ENCODE data around the gene ZNF274. TPM values are rescaled to one million over a fixed set of nuclear protein-coding genes. Genes with fewer than 3 reads are reported as not detected.
"Not testable (repeated sequence)": the region's sequence is repeated elsewhere in the genome, so short reads cannot be mapped to it uniquely, and the experiment has no call there.

Gene ZNF274
- total RNA-seq, 1 donor from 2014 or later = 11.0 TPM

GRCh38 chr19:58229255-58229639 lies 46.4 kb downstream of the ZNF274 start:
- H3K9ac ChIP-seq (ENCODE audit: low read depth in 1 of 3, low read length in 3 of 3) = peak overlapping the region in 1 of 3 donors; percentile 80
- peaks cover 12 to 31% (median 25%) of the 10 kb centered on the region in 3 donors for H3K9me3 ChIP-seq (ENCODE audit: control insufficient read depth in 3 of 3, low read length in 3 of 3)
- no peak overlapping the region for H3K27ac ChIP-seq (ENCODE audit: low read depth, low read length)
- H3K36me3 ChIP-seq (ENCODE audit: control insufficient read depth in 3 of 3, insufficient read depth in 3 of 3, low read length in 3 of 3) = peaks cover 33 to 43% (median 39%) of the 10 kb centered on the region in 3 donors
- peak overlapping the region; percentile 80 to 89 (median 81) for H3K4me3 ChIP-seq (ENCODE audit: low read length in 3 of 3)
- no peaks in the 10 kb centered on the region for H3K27me3 ChIP-seq (ENCODE audit: control insufficient read depth in 3 of 3, insufficient read depth in 3 of 3, low read length in 3 of 3)
- H3K4me1 ChIP-seq (ENCODE audit: control insufficient read depth in 3 of 3, insufficient read depth in 3 of 3, low read length in 3 of 3) = peaks cover 8 to 17% (median 9%) of the 10 kb centered on the region in 3 donors

DNA sequence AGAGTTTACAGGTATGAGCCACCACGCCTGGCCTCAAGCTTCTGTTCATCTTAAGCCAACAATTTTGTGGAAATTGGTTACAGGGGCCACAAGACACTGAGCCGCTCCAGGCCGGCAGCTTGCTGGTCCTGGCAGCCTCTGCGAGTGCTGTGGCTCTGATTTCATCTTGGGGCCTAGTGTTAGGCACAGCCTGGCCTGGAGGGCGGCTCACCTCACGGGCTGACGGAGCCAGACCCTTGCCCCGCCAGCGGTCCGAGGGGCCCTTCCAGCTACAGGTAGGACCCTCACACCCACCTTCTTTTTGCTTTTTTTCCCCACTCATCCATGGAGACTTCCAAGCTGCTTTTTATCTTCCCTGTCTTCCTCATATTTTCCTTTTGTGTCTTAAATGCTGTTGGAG lies 54.5 kb downstream of the ZNF274 start:
- no peaks in the 10 kb centered on the region for H3K27me3 ChIP-seq (ENCODE audit: control insufficient read depth in 3 of 3, insufficient read depth in 3 of 3, low read length in 3 of 3)
- H3K9ac ChIP-seq (ENCODE audit: low read depth in 1 of 3, low read length in 3 of 3) = no peak overlapping the region
- H3K4me1 ChIP-seq (ENCODE audit: control insufficient read depth in 3 of 3, insufficient read depth in 3 of 3, low read length in 3 of 3) = no peaks in the 10 kb centered on the region
- H3K36me3 ChIP-seq (ENCODE audit: control insufficient read depth in 3 of 3, insufficient read depth in 3 of 3, low read length in 3 of 3) = peaks cover 41 to 59% (median 48%) of the 10 kb centered on the region in 3 donors
- H3K4me3 ChIP-seq (ENCODE audit: low read length in 3 of 3) = no peak overlapping the region
- H3K27ac ChIP-seq (ENCODE audit: low read depth, low read length) = no peak overlapping the region
- peaks cover 27 to 36% (median 32%) of the 10 kb centered on the region in 3 donors for H3K9me3 ChIP-seq (ENCODE audit: control insufficient read depth in 3 of 3, low read length in 3 of 3)

GRCh38 chr19:58243351-58243750 lies 60.5 kb downstream of the ZNF274 start:
- Histone ChIP-seq H3K27me3 (ENCODE audit: control insufficient read depth in 3 of 3, insufficient read depth in 3 of 3, low read length in 3 of 3) (no peaks in the 10 kb centered on the region), H3K9me3 (ENCODE audit: control insufficient read depth in 3 of 3, low read length in 3 of 3) (peaks cover 28 to 55% (median 44%) of the 10 kb centered on the region in 3 donors), H3K4me3 (ENCODE audit: low read length in 3 of 3) (peak overlapping the region in 2 of 3 donors; percentile 20 to 49), H3K36me3 (ENCODE audit: control insufficient read depth in 3 of 3, insufficient read depth in 3 of 3, low read length in 3 of 3) (peaks cover 63 to 68% (median 64%) of the 10 kb centered on the region in 3 donors), H3K27ac (ENCODE audit: low read depth, low read length) (no peak overlapping the region), H3K9ac (ENCODE audit: low read depth in 1 of 3, low read length in 3 of 3) (no peak overlapping the region), H3K4me1 (ENCODE audit: control insufficient read depth in 3 of 3, insufficient read depth in 3 of 3, low read length in 3 of 3) (no peaks in the 10 kb centered on the region)

DNA sequence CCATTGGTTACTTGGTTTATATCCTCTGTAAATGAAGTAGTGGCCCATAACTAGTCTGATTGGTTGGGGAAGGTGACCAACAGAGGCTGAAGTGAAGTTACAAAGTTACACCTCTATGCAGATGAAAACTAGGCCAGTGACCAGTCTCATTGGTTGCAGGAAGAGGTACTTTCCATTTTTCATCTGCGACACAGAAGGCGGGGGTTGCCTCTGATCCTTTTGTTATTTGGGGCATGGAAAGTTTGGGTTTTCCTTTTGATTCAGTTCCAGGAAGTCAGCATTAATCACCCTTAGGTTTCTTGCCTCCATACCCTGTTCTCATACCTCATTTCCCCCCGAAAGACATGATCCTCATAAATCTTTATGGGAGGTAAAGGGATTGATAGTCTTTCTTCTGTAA lies 66.0 kb downstream of the ZNF274 start:
- Histone ChIP-seq H3K9me3 (ENCODE audit: control insufficient read depth in 3 of 3, low read length in 3 of 3) (peaks cover 16 to 63% (median 38%) of the 10 kb centered on the region in 3 donors), H3K27ac (ENCODE audit: low read depth, low read length) (no peak overlapping the region), H3K36me3 (ENCODE audit: control insufficient read depth in 3 of 3, insufficient read depth in 3 of 3, low read length in 3 of 3) (peaks cover 64 to 80% (median 68%) of the 10 kb centered on the region in 3 donors), H3K4me1 (ENCODE audit: control insufficient read depth in 3 of 3, insufficient read depth in 3 of 3, low read length in 3 of 3) (no peaks in the 10 kb centered on the region), H3K27me3 (ENCODE audit: control insufficient read depth in 3 of 3, insufficient read depth in 3 of 3, low read length in 3 of 3) (no peaks in the 10 kb centered on the region), H3K9ac (ENCODE audit: low read depth in 1 of 3, low read length in 3 of 3) (no peak overlapping the region), H3K4me3 (ENCODE audit: low read length in 3 of 3) (peak overlapping the region; percentile 14 to 44 (median 21))

DNA sequence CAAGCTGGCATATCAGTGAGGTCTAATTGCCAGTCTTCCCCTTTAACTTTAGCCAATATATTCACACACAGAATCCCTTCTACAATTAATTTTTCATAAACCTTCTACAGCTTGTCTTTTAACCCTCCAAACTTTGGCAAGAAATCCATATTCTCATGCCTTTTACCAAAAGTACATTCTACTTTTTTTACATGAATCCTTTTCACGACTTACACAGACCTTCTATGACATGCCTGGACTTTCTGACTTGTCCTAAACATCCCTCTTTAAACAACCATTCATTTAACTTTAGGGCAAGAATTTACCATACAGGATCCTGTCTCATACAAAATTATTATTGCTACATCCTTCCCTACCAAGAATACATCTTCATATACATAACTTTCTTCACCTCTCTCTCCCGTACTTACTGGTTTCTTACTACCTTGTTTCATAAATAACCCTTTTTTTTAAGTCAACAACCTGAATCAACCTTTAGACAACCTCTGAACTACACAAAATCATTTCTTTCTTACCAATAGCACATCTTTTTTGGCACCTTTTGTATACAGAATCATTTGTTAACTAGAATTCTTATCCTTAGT lies 69.3 kb downstream of the ZNF274 start:
- peak overlapping the region in 1 of 3 donors; percentile 24 for H3K4me3 ChIP-seq (ENCODE audit: low read length in 3 of 3)
- H3K9me3 ChIP-seq (ENCODE audit: control insufficient read depth in 3 of 3, low read length in 3 of 3) = peaks cover 22 to 61% (median 33%) of the 10 kb centered on the region in 3 donors
- H3K36me3 ChIP-seq (ENCODE audit: control insufficient read depth in 3 of 3, insufficient read depth in 3 of 3, low read length in 3 of 3) = peaks cover 51 to 74% (median 56%) of the 10 kb centered on the region in 3 donors
- no peak overlapping the region for H3K9ac ChIP-seq (ENCODE audit: low read depth in 1 of 3, low read length in 3 of 3)
- H3K27me3 ChIP-seq (ENCODE audit: control insufficient read depth in 3 of 3, insufficient read depth in 3 of 3, low read length in 3 of 3) = no peaks in the 10 kb centered on the region
- no peak overlapping the region for H3K27ac ChIP-seq (ENCODE audit: low read depth, low read length)
- no peaks in the 10 kb centered on the region for H3K4me1 ChIP-seq (ENCODE audit: control insufficient read depth in 3 of 3, insufficient read depth in 3 of 3, low read length in 3 of 3)

GRCh38 chr19:58258259-58258658 lies 75.4 kb downstream of the ZNF274 start:
- H3K4me3 ChIP-seq (ENCODE audit: low read length in 3 of 3) = peak overlapping the region; percentile 17 to 60 (median 59)
- H3K27ac ChIP-seq (ENCODE audit: low read depth, low read length); H3K27me3 ChIP-seq (ENCODE audit: control insufficient read depth in 3 of 3, insufficient read depth in 3 of 3, low read length in 3 of 3); H3K4me1 ChIP-seq (ENCODE audit: control insufficient read depth in 3 of 3, insufficient read depth in 3 of 3, low read length in 3 of 3); H3K9ac ChIP-seq (ENCODE audit: low read depth in 1 of 3, low read length in 3 of 3): not testable (repeated sequence)
- peaks cover 59 to 74% (median 67%) of the 10 kb centered on the region in 3 donors for H3K9me3 ChIP-seq (ENCODE audit: control insufficient read depth in 3 of 3, low read length in 3 of 3)
- H3K36me3 ChIP-seq (ENCODE audit: control insufficient read depth in 3 of 3, insufficient read depth in 3 of 3, low read length in 3 of 3) = peaks cover 66 to 78% (median 72%) of the 10 kb centered on the region in 3 donors

GRCh38 chr19:58261600-58261967 lies 78.7 kb downstream of the ZNF274 start:
- H3K4me3 ChIP-seq (ENCODE audit: low read length in 3 of 3) = peak overlapping the region; percentile 0 to 60 (median 42)
- H3K27me3 ChIP-seq (ENCODE audit: control insufficient read depth in 3 of 3, insufficient read depth in 3 of 3, low read length in 3 of 3) = no peaks in the 10 kb centered on the region
- no peak overlapping the region for H3K27ac ChIP-seq (ENCODE audit: low read depth, low read length)
- no peaks in the 10 kb centered on the region for H3K4me1 ChIP-seq (ENCODE audit: control insufficient read depth in 3 of 3, insufficient read depth in 3 of 3, low read length in 3 of 3)
- H3K9me3 ChIP-seq (ENCODE audit: control insufficient read depth in 3 of 3, low read length in 3 of 3) = peaks cover 66 to 71% (median 70%) of the 10 kb centered on the region in 3 donors
- no peak overlapping the region for H3K9ac ChIP-seq (ENCODE audit: low read depth in 1 of 3, low read length in 3 of 3)
- peaks cover 65 to 74% (median 66%) of the 10 kb centered on the region in 3 donors for H3K36me3 ChIP-seq (ENCODE audit: control insufficient read depth in 3 of 3, insufficient read depth in 3 of 3, low read length in 3 of 3)

DNA sequence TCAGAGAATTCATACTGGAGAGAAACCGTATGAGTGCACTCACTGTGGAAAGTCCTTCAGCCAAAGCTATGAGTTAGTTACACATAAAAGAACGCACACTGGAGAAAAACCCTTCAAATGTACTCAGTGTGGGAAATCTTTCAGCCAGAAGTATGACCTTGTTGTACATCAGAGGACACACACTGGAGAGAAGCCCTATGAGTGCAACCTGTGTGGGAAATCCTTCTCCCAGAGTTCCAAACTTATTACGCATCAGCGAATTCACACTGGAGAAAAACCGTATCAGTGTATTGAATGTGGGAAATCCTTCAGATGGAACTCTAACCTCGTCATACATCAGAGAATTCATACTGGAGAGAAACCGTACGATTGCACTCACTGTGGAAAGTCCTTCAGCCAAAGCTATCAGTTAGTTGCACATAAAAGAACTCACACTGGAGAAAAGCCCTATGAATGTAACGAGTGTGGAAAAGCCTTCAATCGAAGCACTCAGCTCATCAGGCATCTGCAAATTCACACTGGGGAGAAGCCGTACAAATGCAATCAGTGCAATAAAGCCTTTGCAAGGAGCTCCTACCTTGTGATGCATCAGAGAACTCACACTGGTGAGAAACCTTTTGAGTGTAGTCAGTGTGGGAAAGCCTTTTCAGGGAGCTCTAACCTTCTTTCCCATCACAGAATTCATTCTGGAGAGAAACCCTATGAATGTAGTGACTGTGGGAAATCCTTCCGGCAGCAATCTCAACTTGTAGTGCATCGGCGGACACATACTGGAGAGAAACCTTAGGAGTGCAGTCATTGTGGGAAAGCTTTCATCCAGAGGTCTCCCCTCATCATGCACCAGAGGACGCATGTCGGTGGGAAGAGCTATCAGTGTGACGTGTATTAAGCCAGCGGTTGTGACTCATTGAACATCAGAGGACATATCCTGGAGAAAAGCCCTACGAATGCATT lies 79.4 kb downstream of the ZNF274 start:
- Histone ChIP-seq H3K9me3 (ENCODE audit: control insufficient read depth in 3 of 3, low read length in 3 of 3) (peaks cover 66 to 75% (median 73%) of the 10 kb centered on the region in 3 donors), H3K4me3 (ENCODE audit: low read length in 3 of 3) (peak overlapping the region; percentile 42 to 60 (median 58)), H3K27ac (ENCODE audit: low read depth, low read length) (no peak overlapping the region), H3K9ac (ENCODE audit: low read depth in 1 of 3, low read length in 3 of 3) (no peak overlapping the region), H3K36me3 (ENCODE audit: control insufficient read depth in 3 of 3, insufficient read depth in 3 of 3, low read length in 3 of 3) (peaks cover 62 to 75% (median 64%) of the 10 kb centered on the region in 3 donors), H3K27me3 (ENCODE audit: control insufficient read depth in 3 of 3, insufficient read depth in 3 of 3, low read length in 3 of 3) (no peaks in the 10 kb centered on the region), H3K4me1 (ENCODE audit: control insufficient read depth in 3 of 3, insufficient read depth in 3 of 3, low read length in 3 of 3) (no peaks in the 10 kb centered on the region)

GRCh38 chr19:58262922-58263296 lies 80.0 kb downstream of the ZNF274 start:
- peaks cover 55 to 69% (median 57%) of the 10 kb centered on the region in 3 donors for H3K36me3 ChIP-seq (ENCODE audit: control insufficient read depth in 3 of 3, insufficient read depth in 3 of 3, low read length in 3 of 3)
- no peak overlapping the region for H3K9ac ChIP-seq (ENCODE audit: low read depth in 1 of 3, low read length in 3 of 3)
- no peaks in the 10 kb centered on the region for H3K27me3 ChIP-seq (ENCODE audit: control insufficient read depth in 3 of 3, insufficient read depth in 3 of 3, low read length in 3 of 3)
- peak overlapping the region; percentile 42 to 60 (median 58) for H3K4me3 ChIP-seq (ENCODE audit: low read length in 3 of 3)
- peaks cover 60 to 69% (median 67%) of the 10 kb centered on the region in 3 donors for H3K9me3 ChIP-seq (ENCODE audit: control insufficient read depth in 3 of 3, low read length in 3 of 3)
- no peak overlapping the region for H3K27ac ChIP-seq (ENCODE audit: low read depth, low read length)
- H3K4me1 ChIP-seq (ENCODE audit: control insufficient read depth in 3 of 3, insufficient read depth in 3 of 3, low read length in 3 of 3) = no peaks in the 10 kb centered on the region

All from skeletal muscle tissue (tissue), 4 donors.